CD4-positive, alpha-beta T cell (primary cell): Measurements from ENCODE around the gene PTGES2. TPM values are rescaled to one million over a fixed set of nuclear protein-coding genes. Genes with fewer than 3 reads are reported as not detected.

Experiments used
- ATAC-seq: fragments of 200-7000 bp; cut with Tn5 transposase; one replicate; pipeline ENCODE4 v1.10.0; 2022; ENCODE audit warnings: mild to moderate bottlenecking; ENCODE audit not compliant: poor library complexity
- CTCF ChIA-PET: fragments of 350-600 bp; sonication (Branson Sonifier 250); formaldehyde crosslinking; loops from one replicate; lab custom pipeline; 2021; ENCODE audit warnings: antibody characterized with exemption, inconsistent platforms; lab: Charles Lee
- POLR2A ChIA-PET: fragments of 350-600 bp; sonication (Branson Sonifier 250); formaldehyde crosslinking; loops from one replicate; lab custom pipeline; 2021; ENCODE audit warnings: antibody characterized with exemption, inconsistent platforms; lab: Charles Lee
- DNase-seq, 14 experiments: peaks; one replicate each; pipeline ENCODE4 v3.0.0-alpha.2; 2013 to 2020; ENCODE audit warnings: mixed read lengths in 2 of 14
- H3K27ac ChIP-seq, 2 donors: one replicate each; pipeline versions ENCODE4 v1.5.1 to v1.7.0; 2013; ENCODE audit warnings: low read length in 2 of 2, low read depth in 1 of 2, mild to moderate bottlenecking in 1 of 2
- H3K27me3 ChIP-seq, 2 experiments: 1 replicate in 1 of 2; 2 replicates in 1 of 2; pipeline versions ENCODE4 v1.6.1 to v1.7.0; 2013; ENCODE audit warnings: low read length in 2 of 2, control low read depth in 1 of 2, mild to moderate bottlenecking in 1 of 2, moderate library complexity in 1 of 2; ENCODE audit not compliant: insufficient read depth in 2 of 2, control insufficient read depth in 1 of 2
- H3K36me3 ChIP-seq: one replicate; pipeline ENCODE4 v1.6.1; 2013; ENCODE audit warnings: low read length, control low read depth; ENCODE audit not compliant: insufficient read depth
- H3K4me1 ChIP-seq: one replicate; pipeline ENCODE4 v1.6.1; 2013; ENCODE audit warnings: low read length, control low read depth; ENCODE audit not compliant: insufficient read depth
- H3K4me3 ChIP-seq: one replicate; pipeline ENCODE4 v1.5.1; 2013; ENCODE audit warnings: mild to moderate bottlenecking, low read length, moderate library complexity
- H3K9me3 ChIP-seq, 2 experiments: 1 replicate in 1 of 2; 2 replicates in 1 of 2; pipeline versions ENCODE4 v1.6.1 to v1.7.0; 2013; ENCODE audit warnings: low read length in 2 of 2, mild to moderate bottlenecking in 2 of 2, control low read depth in 1 of 2, moderate library complexity in 1 of 2; ENCODE audit not compliant: control insufficient read depth in 1 of 2, insufficient read depth in 1 of 2
- H3K27ac Mint-ChIP-seq: one replicate; pipeline ENCODE4 v1.8.0; 2020; ENCODE audit warnings: mixed read lengths
- H3K27me3 Mint-ChIP-seq: one replicate; pipeline ENCODE4 v1.8.0; 2021; ENCODE audit warnings: mixed read lengths
- H3K36me3 Mint-ChIP-seq: one replicate; pipeline ENCODE4 v1.8.0; 2021; ENCODE audit warnings: low read depth, mixed read lengths
- H3K4me1 Mint-ChIP-seq: one replicate; pipeline ENCODE4 v1.8.0; 2021; ENCODE audit warnings: low read depth, mixed read lengths
- H3K4me3 Mint-ChIP-seq: one replicate; pipeline ENCODE4 v1.8.0; 2020; ENCODE audit warnings: mild to moderate bottlenecking, mixed read lengths
- H3K9me3 Mint-ChIP-seq: one replicate; pipeline ENCODE4 v1.8.0; 2020; ENCODE audit warnings: mixed read lengths
- CTCF ChIP-seq: fragments of 200-600 bp; IDR thresholded peaks from one replicate; pipeline ENCODE4 v1.8.0; 2022; ENCODE audit warnings: antibody characterized with exemption, mild to moderate bottlenecking
- intact Hi-C, 2 experiments: fragments of 100-400 bp; cut with DNase I in 1 of 2; cut with micrococcal nuclease in 1 of 2; formaldehyde crosslinking; loops; one replicate each; pipeline versions ENCODE4 v1.15.1 to v1.9.0; 2023 to 2025; cut with DNase I, micrococcal nuclease
- total RNA-seq, 174 experiments: library from RNA in 2 of 174; stranded (reverse) in 2 of 174; gene quantifications; one replicate each; pipeline ENCODE4 v1.2.3 and lab custom pipeline; 2021 to 2026

PTGES2 gene
- total RNA-seq, 2 experiments from 2014 or later: 43.7 to 43.8 TPM

GRCh38 chr9:128149951-128150593 lies 22.5 kb upstream of the PTGES2 start:
- TF ChIP-seq CTCF: no peak
- Histone ChIP-seq H3K9me3 (no peaks in the 10 kb centered on the region), H3K4me3 (no peak overlapping the region), H3K36me3 (no peaks in the 10 kb centered on the region), H3K27ac (no peak overlapping the region), H3K27me3 (no peaks in the 10 kb centered on the region), H3K4me1 (no peaks in the 10 kb centered on the region)
- no peaks in the 10 kb centered on the region for H3K27me3 Mint-ChIP-seq
- intact Hi-C loops: loop anchor here in 1 of 2 experiments (10.0 kb wide), 1 partner anchor 925 kb away; no protein-coding TSS in a partner anchor
- H3K9me3 Mint-ChIP-seq: no peaks in the 10 kb centered on the region
- H3K4me3 Mint-ChIP-seq: no peak overlapping the region
- no peak overlapping the region for H3K27ac Mint-ChIP-seq
- H3K4me1 Mint-ChIP-seq: no peaks in the 10 kb centered on the region
- POLR2A ChIA-PET: no interaction called here
- H3K36me3 Mint-ChIP-seq: no peaks in the 10 kb centered on the region
- CTCF ChIA-PET: no interaction called here
- DNase-seq (no peak), ATAC-seq (no peak)

DNA sequence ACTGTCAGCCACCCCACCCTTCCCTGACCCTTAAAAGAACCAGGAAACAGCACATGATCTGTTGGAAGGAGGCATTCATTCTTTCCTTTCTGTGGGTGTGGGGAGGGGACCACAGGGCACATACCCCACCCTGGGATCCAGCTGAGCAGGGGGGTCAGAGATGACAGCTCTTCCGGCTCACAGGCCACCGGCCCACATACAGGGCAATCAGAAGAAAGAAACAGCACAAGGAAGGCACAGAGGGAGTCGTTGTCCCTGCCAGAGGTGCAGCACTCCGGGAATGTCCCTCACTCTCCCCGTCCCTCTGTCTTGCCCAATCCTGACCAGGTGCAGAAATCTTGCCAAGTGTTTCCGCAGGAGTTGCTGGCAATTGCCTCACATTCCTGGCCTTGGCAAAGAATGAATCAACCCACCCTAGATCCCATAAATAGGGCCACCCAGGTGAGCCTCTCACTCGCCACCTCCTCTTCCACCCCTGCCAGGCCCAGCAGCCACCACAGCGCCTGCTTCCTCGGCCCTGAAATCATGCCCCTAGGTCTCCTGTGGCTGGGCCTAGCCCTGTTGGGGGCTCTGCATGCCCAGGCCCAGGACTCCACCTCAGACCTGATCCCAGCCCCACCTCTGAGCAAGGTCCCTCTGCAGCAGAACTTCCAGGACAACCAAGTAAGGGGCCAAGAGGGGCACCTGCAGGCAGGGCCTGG lies 21.6 kb upstream of the PTGES2 start, which contains the start of gene LCN2:
Gene LCN2, plus strand, starts transcription at position 453 of the 701 bp plus-strand sequence. Its CDS starts 73 bp downstream, at position 526.
- no peak within 1 kb of the TSS for H3K27ac ChIP-seq
- no peak within 1 kb of the TSS for H3K4me3 ChIP-seq
- H3K36me3 Mint-ChIP-seq: no peaks in the 10 kb centered on the region
- POLR2A ChIA-PET: no interaction called here
- H3K4me3 Mint-ChIP-seq: no peak within 1 kb of the TSS
- H3K27ac Mint-ChIP-seq: no peak within 1 kb of the TSS
- intact Hi-C loops: no loop called here
- H3K9me3 Mint-ChIP-seq: no peaks in the 10 kb centered on the region
- DNase-seq (no peak), ATAC-seq (no peak)
- H3K9me3 ChIP-seq: no peaks in the 10 kb centered on the region
- H3K27me3 Mint-ChIP-seq: no peaks in the 10 kb centered on the region
- H3K36me3 ChIP-seq: no peaks in the 10 kb centered on the region
- no peaks in the 10 kb centered on the region for H3K4me1 ChIP-seq
- CTCF ChIA-PET: no interaction called here
- TF ChIP-seq CTCF: no peak
- no peaks in the 10 kb centered on the region for H3K27me3 ChIP-seq
- no peaks in the 10 kb centered on the region for H3K4me1 Mint-ChIP-seq

DNA sequence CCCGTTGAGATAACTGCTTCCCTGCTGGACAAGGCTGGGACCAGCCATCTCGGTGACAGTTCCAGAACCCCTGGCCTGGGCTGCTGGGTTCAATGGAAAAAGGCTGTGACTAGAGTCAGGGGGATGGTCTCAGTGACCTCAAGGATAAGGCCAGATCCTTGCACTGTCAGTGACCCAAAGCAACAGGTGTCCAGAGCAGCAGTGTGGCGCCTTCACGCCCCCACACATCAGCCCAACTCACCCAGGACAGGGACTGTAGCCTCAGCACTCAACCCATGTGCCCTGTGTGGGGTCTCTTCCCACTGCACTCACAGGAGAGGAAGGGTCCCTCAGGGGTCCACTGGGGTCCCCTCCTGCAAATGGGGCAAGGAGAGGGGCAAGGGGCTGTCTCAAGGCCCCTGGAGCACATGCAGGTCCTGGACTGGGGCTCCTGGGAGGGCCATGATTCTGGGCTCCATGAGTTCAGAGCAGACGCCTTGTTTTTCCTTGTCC lies 21.0 kb upstream of the PTGES2 start:
- POLR2A ChIA-PET: no interaction called here
- DNase-seq (no peak), ATAC-seq (no peak)
- peaks cover under 1% of the 10 kb centered on the region for H3K4me1 Mint-ChIP-seq
- Histone ChIP-seq H3K27me3 (no peaks in the 10 kb centered on the region), H3K4me3 (no peak overlapping the region), H3K27ac (no peak overlapping the region), H3K36me3 (no peaks in the 10 kb centered on the region), H3K9me3 (no peaks in the 10 kb centered on the region), H3K4me1 (no peaks in the 10 kb centered on the region)
- no peak for TF ChIP-seq CTCF
- no peak overlapping the region for H3K4me3 Mint-ChIP-seq
- no peak overlapping the region for H3K27ac Mint-ChIP-seq
- CTCF ChIA-PET: no interaction called here
- H3K27me3 Mint-ChIP-seq: no peaks in the 10 kb centered on the region
- no peaks in the 10 kb centered on the region for H3K36me3 Mint-ChIP-seq
- H3K9me3 Mint-ChIP-seq: no peaks in the 10 kb centered on the region
- intact Hi-C loops: no loop called here
